HepG2 (cell line): Measurements from ENCODE around the gene IFT43. TPM values are rescaled to one million over a fixed set of nuclear protein-coding genes. Genes with fewer than 3 reads are reported as not detected.

Source experiments
- ATAC-seq: fragments of 200-7000 bp; cut with Tn5 transposase; 3 replicates; pipeline ENCODE4 v1.9.1; 2020; ENCODE audit warnings: mild to moderate bottlenecking, moderate library complexity
- BruUV-seq: library from RNA; stranded (reverse); fragments of 400-500 nt; replicated peaks from 2 replicates; lab custom pipeline; 2021; lab: Mats Ljungman, UMichigan
- CTCF ChIA-PET: fragments of 300-600 bp; formaldehyde crosslinking; extraction: SDS; loops from one replicate; lab custom pipeline; 2021; ENCODE audit warnings: low total read pairs, inconsistent platforms, low intra/inter-chr PET ratio; lab: Yijun Ruan, JAX
- POLR2A ChIA-PET: fragments of 350-600 bp; sonication (Branson Sonifier 250); formaldehyde crosslinking; loops from one replicate; lab custom pipeline; 2020; ENCODE audit warnings: antibody characterized with exemption, inconsistent platforms; lab: Yijun Ruan, JAX
- DNase-seq: peaks from one replicate; pipeline ENCODE4 v3.0.0-alpha.2; 2015; ENCODE audit warnings: low spot score
- FAIRE-seq: peaks from 3 replicates; lab custom pipeline; 2011; peaks lifted over from hg19 to GRCh38; lab: Jason Lieb, UNC
- H2AFZ ChIP-seq: one replicate; pipeline ENCODE4 v1.6.1; 2011; ENCODE audit warnings: low read length, inconsistent platforms
- H3K27ac ChIP-seq: fragments of 300-600 bp; 3 replicates; pipeline ENCODE4 v1.8.0; 2011; ENCODE audit warnings: mixed run types, mild to moderate bottlenecking, mixed read lengths, low read length, inconsistent platforms; ENCODE audit not compliant: insufficient read depth; ENCODE audit errors: extremely low read length
- H3K27me3 ChIP-seq, 2 experiments: fragments of 200-600 bp in 1 of 2; 2 replicates in 1 of 2; 3 replicates in 1 of 2; pipeline versions ENCODE4 v1.6.0 to v1.8.0; 2011; ENCODE audit warnings: low read length in 2 of 2, mild to moderate bottlenecking in 2 of 2, moderate library complexity in 2 of 2, inconsistent platforms in 1 of 2; ENCODE audit not compliant: insufficient read depth in 2 of 2, control insufficient read depth in 1 of 2
- H3K36me3 ChIP-seq, 2 experiments: fragments of 200-600 bp in 1 of 2; replicated peaks in 1 of 2; 2 replicates in 1 of 2; 3 replicates in 1 of 2; pipeline versions ENCODE4 v1.5.1 to v1.8.0; 2011; ENCODE audit warnings: low read length in 2 of 2, inconsistent platforms in 1 of 2; ENCODE audit not compliant: insufficient read depth in 2 of 2, control insufficient read depth in 1 of 2
- H3K4me1 ChIP-seq: 2 replicates; pipeline ENCODE4 v1.5.1; 2012; ENCODE audit warnings: low read length, inconsistent platforms; ENCODE audit not compliant: insufficient read depth
- H3K4me2 ChIP-seq: 2 replicates; pipeline ENCODE4 v1.6.0; 2011; ENCODE audit warnings: low read depth, low read length, inconsistent platforms
- H3K4me3 ChIP-seq, 3 experiments: fragments of 200-600 bp in 1 of 3; sonication (generic), shearing (Covaris generic) in 1 of 3; replicated peaks in 1 of 3; 2 replicates each; pipeline ENCODE4 v1.5.1; 2011 to 2016; ENCODE audit warnings: low read length in 3 of 3, inconsistent platforms in 2 of 3, low read depth in 2 of 3, mild to moderate bottlenecking in 2 of 3, control low read depth in 1 of 3, mixed read lengths in 1 of 3; ENCODE audit not compliant: insufficient read depth in 1 of 3
- H3K79me2 ChIP-seq: one replicate; pipeline ENCODE4 v1.6.1; 2011; ENCODE audit warnings: low read length, inconsistent platforms; ENCODE audit not compliant: insufficient read depth
- H3K9ac ChIP-seq: 2 replicates; pipeline ENCODE4 v1.6.0; 2011; ENCODE audit warnings: mild to moderate bottlenecking, low read depth, low read length, inconsistent platforms; ENCODE audit not compliant: insufficient read depth
- H3K9me3 ChIP-seq: 2 replicates; pipeline ENCODE4 v1.5.1; 2012; ENCODE audit warnings: mild to moderate bottlenecking, low read length
- H4K20me1 ChIP-seq: 2 replicates; pipeline ENCODE4 v1.6.0; 2011; ENCODE audit warnings: inconsistent platforms, mild to moderate bottlenecking, low read length, moderate library complexity; ENCODE audit not compliant: insufficient read depth
- CHD2 ChIP-seq: IDR thresholded peaks from 2 replicates; pipeline ENCODE4 v1.6.1; 2011; ENCODE audit warnings: low read depth, low read length, improper control_type of control experiment
- REXO4 ChIP-seq: sonication (generic); formaldehyde crosslinking; IDR thresholded peaks from 2 replicates; pipeline ENCODE4 v1.8.0; 2022; ENCODE audit warnings: missing genetic modification reagents, mild to moderate bottlenecking, borderline replicate concordance
- TAF15 ChIP-seq: fragments of 200-400 bp; formaldehyde crosslinking; IDR thresholded peaks from one replicate; pipeline ENCODE4 v1.6.1; 2018; ENCODE audit warnings: mild to moderate bottlenecking, low read depth, low read length; ENCODE audit not compliant: poor library complexity, severe bottlenecking
- TCF7 ChIP-seq: sonication (generic); IDR thresholded peaks from 2 replicates; pipeline ENCODE4 v1.6.1; 2016; ENCODE audit warnings: antibody characterized with exemption, low read depth
- ZBTB21 ChIP-seq: sonication (generic); formaldehyde crosslinking; IDR thresholded peaks from 2 replicates; pipeline ENCODE4 v1.4.0; 2020; ENCODE audit warnings: missing genetic modification reagents
- ZBTB49 ChIP-seq: sonication (generic); formaldehyde crosslinking; IDR thresholded peaks from 2 replicates; pipeline ENCODE4 v1.4.0; 2020; ENCODE audit warnings: missing genetic modification reagents, borderline replicate concordance
- ZNF775 ChIP-seq: sonication (generic); formaldehyde crosslinking; IDR thresholded peaks from 2 replicates; pipeline ENCODE4 v1.4.0; 2020; ENCODE audit warnings: missing genetic modification reagents, mild to moderate bottlenecking, moderate library complexity, borderline replicate concordance
- ZNF781 ChIP-seq: sonication (generic); formaldehyde crosslinking; IDR thresholded peaks from 2 replicates; pipeline ENCODE4 v1.5.1; 2020; ENCODE audit warnings: borderline replicate concordance, mild to moderate bottlenecking, missing genetic modification reagents; ENCODE audit errors: not compliant biosample characterization
- WGBS: methylation state at CpG from one replicate; pipeline ENCODE4 v1.1.6; 2017; ENCODE audit warnings: low lambda C conversion rate; 5-methylcytosine and 5-hydroxymethylcytosine counted together
- in situ Hi-C: cut with HindIII; loops from 2 replicates; pipeline ENCODE4 v1.10.0; 2017; ENCODE audit warnings: low pct_unique_long_range_greater_than_20kb; ENCODE audit not compliant: extremely low pct_ligation_motif_present
- intact Hi-C: fragments of 100-400 bp; cut with micrococcal nuclease; formaldehyde crosslinking; loops from one replicate; pipeline ENCODE4 v1.10.0; 2022; ENCODE audit not compliant: unreplicated experiment
- polyA plus RNA-seq, 8 experiments: library from polyadenylated mRNA; depleted of rRNA in 3 of 8; stranded (reverse) in 7 of 8; unstranded in 1 of 8; fragments of >200 nt; fragmentation: Illumina TruSeq in 4 of 8; extraction: Trizol in 4 of 8; gene quantifications; 2 replicates each; pipeline versions ENCODE4 v1.2.1 to v1.2.3, GENCODE V29; 2011 to 2016; ENCODE audit warnings: low read depth in 4 of 8, missing spikeins in 1 of 8, mixed read lengths in 1 of 8; ENCODE audit not compliant: insufficient read depth in 1 of 8
- total RNA-seq, 5 experiments: library from RNA; depleted of rRNA; stranded (reverse); fragments of >200 nt; fragmentation: Illumina TruSeq; extraction: Trizol; gene quantifications; 2 replicates each; pipeline ENCODE4 v1.2.3, GENCODE V29; 2016; ENCODE audit warnings: low read depth in 1 of 5

Gene IFT43
- total and polyA plus RNA-seq, 2 of the 13 experiments (the other 11 are each of a cell fraction or from before 2014, with no cell fraction given), result 0.15 to 0.55 TPM

GRCh38 chr14:75991753-75992152 lies 6.2 kb downstream of the IFT43 start:
- Histone ChIP-seq H4K20me1 (no peaks in the 10 kb centered on the region), H3K79me2 (no peaks in the 10 kb centered on the region), H3K4me2 (no peak overlapping the region), H3K36me3 (no peaks in the 10 kb centered on the region), H3K9ac (no peak overlapping the region), H3K4me3 (no peak overlapping the region), H3K27ac (no peak overlapping the region), H3K4me1 (peaks cover 29% of the 10 kb centered on the region), H3K27me3 (no peaks in the 10 kb centered on the region), H2AFZ (no peak overlapping the region), H3K9me3 (no peaks in the 10 kb centered on the region)
- WGBS, result 28% methylated on average over 4 of the region's 4 CpGs
- intact Hi-C loops, result no loop called here
- TF ChIP-seq TAF15, result no peak
- no peak for TF ChIP-seq TCF7
- TF ChIP-seq ZNF775 (CRISPR knock-in tag), result no peak
- no peak for TF ChIP-seq ZBTB21 (CRISPR knock-in tag)
- TF ChIP-seq ZNF781, result no peak
- TF ChIP-seq CHD2, result no peak
- TF ChIP-seq REXO4 (CRISPR knock-in tag), result no peak
- no peak for TF ChIP-seq ZBTB49 (CRISPR knock-in tag)
- in situ Hi-C loops, result no loop called here
- no TSS peak for BruUV-seq
- ChIA-PET CTCF (no interaction called here), POLR2A (no interaction called here)
- FAIRE-seq, result no peak
- no peak for ATAC-seq
- no peak for DNase-seq
